Skeletal muscle cell (primary cell): Measurements from ENCODE around the gene PPFIA2.
"Not testable (repeated sequence)": the region's sequence is repeated elsewhere in the genome, so short reads cannot be mapped to it uniquely, and the experiment has no call there.

Experiments used
- DNase-seq: peaks from one replicate; pipeline ENCODE4 v3.0.0-alpha.2; 2010; ENCODE audit warnings: low read depth
- H3K4me3 ChIP-seq: 2 replicates; pipeline ENCODE4 v1.5.1; 2011; ENCODE audit warnings: low read depth, mild to moderate bottlenecking, control low read depth, low read length, moderate library complexity

The PPFIA2 gene

DNA sequence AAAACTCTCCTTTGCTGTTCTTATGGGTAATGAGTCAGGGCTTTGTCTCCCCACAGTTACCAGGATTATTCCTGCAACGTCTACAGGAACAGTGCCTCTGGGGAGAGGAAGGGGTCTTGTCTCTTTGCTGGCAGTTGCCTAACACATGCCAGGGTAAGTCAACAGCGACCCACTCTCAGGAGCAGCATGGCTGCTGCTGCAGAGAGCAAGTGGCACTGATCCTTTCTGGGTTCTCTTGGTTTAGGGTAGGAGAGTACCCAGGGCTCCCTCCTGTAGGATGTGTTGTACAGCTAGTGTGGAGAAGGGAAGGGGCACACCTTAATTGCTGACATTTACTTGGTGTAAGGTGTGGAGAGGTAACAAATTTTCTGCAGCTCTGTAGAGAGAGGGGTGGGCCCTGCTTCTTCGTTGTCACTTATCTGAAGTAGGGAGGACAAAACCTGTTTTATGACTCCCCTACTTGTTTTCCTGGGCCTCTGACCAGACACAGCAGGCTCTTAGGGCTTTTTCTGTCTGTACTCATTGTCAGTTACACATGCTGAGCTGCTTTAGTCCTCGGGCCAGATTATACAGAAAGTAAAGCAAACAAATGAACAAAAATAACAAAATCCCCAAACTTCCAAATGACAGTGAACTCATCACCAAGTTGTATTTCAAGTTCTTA lies 513.1 kb downstream of the PPFIA2 start:
- no peak for DNase-seq
- no peak overlapping the region for H3K4me3 ChIP-seq

DNA sequence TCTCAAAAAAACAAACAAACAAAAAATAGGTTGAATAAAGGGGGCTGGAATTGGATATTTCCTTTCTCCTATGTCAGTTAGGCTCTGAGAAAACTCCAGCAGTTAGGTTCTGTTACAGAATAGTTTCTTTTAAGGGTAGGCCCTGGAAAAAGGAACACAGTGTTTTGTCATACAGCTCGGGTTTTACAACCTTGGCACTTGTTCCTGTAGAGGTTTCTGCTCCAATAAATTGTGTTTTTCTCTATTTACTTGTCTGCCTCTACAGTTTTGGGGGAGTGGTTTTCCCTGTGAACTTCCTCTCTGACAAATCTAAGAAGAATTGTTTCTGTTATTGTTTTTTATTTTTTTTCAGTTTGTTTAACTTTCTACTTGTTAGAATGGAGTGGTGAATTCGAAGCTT lies 513.7 kb downstream of the PPFIA2 start:
- no peak for DNase-seq
- no peak overlapping the region for H3K4me3 ChIP-seq

DNA sequence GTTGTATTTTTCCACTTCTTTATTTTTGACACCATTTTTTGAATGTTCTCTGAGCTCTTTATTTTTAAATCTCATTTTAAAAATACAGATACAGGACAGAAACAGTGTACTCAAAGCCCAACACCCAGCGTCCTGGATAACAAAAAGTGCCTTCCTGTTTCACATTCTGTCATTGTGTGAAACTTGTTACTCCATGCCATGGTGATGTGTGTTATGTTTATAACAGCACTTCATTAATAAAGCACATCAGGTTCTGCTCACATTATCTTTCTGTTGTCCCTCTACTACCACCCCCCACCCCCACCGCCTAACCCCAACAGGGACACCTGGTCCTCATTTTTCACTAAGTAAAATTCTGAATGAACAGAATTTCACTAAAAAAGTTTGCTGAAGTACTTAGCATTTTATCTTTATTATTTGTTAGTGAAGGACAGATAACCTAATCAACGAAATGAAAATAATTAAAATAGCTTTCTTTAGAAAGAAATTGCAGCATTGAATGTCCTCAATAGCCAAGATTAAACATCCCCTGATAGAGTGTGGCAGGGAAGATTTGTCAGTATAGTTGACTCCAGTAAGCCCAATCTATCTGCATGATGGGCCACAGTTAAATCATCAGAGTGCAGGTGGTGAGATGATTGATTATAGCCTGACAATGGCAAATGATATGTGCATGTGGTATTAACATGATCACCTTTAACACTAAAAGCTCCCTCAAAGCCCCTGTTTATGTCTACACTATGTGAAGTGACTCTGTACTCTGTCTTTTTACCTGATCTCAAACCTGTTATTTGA lies 527.4 kb downstream of the PPFIA2 start:
- H3K4me3 ChIP-seq, result no peak overlapping the region
- DNase-seq, result no peak

DNA sequence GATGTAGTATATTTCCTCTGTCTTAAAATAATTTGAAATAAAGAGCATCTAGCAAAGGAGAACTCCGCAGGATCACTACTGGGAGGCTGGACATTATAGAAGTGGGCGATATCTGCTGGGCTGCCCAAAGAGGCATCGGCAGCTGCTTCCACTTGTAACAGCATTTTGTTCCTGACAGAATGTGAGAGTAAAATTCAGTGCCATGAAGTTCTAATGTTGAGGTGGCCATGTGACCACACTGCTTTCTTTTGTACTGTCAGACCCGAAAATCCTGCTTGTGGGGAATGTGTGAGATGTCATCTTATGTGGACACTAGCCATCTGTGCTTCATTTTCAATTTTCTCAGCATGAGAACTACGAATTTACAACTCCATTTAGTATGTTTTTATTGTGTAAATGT lies 529.4 kb downstream of the PPFIA2 start:
- H3K4me3 ChIP-seq, result no peak overlapping the region
- DNase-seq, result no peak

DNA sequence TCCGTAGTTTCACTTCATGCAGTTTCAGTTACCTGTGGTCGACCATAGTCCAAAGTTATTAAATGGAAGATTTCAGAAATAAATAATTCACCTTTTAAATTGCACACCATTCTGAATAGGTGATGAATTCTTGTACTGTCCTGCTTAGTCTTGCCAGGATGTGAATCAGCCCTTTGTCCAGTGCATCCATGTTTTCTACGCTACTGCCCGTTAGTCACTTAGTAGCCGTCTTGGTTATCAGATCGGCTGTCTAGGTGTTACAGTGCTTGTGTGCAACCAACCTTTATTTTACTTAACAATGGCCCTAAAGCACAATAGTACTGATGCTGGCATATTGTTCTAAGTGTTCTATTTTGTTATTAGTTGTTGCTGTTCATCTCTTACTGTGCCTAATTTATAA lies 534.5 kb downstream of the PPFIA2 start:
- no peak overlapping the region for H3K4me3 ChIP-seq
- no peak for DNase-seq

DNA sequence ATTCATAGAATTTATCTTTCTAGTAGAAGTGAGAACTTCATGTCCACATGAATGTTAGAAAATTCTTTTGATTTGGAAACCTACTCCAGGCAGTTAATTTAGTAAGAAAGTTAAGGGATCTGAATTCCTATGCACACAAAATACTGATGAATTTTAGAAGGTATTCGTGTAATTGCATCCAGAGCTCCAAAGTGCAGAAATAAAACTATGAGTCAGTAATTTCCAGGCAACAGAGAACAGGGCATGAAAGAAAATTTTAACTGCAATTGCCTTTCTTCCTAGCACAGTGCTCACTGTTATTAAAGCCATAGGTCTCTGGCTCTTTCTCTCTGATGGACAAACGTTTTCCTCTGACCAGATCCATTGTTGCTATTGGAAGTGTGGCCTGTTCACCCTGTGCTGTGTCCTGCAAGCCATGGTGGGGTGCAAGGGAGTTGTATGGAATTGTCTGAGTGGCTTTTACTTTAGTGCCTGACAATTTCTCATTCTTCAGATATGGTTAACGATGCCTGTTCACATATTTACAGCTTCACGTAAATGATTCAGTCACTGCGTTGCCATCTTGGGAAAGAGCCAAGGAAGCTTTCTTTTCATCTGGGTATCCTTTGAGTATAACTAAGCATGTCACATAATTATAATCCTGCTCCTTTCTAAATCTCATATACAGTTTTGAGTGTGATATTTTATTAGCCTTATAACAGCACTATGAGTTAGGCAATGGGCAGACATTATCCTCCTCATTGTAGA lies 536.1 kb downstream of the PPFIA2 start:
- no peak overlapping the region for H3K4me3 ChIP-seq
- no peak for DNase-seq

DNA sequence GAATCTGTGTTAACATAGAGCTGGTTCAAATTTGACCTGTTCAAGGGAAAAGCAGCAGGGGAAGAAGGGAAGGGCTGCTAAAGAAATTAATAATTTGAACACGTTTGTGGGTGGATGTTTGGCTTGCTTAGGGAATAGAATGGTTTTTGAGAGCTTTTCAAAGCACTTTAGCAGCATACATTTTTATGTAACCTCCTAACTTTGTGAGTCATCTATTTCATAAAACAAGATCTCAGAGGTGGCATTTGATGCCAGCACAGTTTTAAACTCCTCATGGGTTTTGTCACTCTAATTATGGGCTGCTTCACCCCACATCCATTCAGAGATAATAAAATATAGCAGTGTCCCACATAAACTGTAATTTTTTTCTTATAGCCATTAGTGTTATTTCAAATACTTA lies 537.5 kb downstream of the PPFIA2 start:
- DNase-seq, result no peak
- H3K4me3 ChIP-seq, result no peak overlapping the region

DNA sequence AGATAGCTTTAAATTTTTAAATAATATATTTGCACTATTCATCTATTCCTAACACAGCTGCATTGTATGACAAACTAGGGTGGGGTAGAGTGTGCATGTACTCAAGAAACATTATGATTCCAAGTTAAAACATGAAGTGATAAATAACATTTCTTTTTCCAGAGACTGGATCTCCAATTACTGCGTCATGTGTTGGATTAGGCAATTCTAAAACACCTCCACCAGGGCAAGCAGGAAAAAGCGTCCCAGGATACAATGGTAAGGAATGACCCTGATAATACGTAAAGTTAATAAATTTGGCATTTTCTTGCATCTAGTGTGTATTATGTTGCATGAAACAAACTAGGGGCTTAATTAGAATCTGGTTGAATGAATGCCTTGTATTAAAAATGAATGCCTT lies 542.4 kb downstream of the PPFIA2 start:
- H3K4me3 ChIP-seq, result no peak overlapping the region
- DNase-seq, result no peak

DNA sequence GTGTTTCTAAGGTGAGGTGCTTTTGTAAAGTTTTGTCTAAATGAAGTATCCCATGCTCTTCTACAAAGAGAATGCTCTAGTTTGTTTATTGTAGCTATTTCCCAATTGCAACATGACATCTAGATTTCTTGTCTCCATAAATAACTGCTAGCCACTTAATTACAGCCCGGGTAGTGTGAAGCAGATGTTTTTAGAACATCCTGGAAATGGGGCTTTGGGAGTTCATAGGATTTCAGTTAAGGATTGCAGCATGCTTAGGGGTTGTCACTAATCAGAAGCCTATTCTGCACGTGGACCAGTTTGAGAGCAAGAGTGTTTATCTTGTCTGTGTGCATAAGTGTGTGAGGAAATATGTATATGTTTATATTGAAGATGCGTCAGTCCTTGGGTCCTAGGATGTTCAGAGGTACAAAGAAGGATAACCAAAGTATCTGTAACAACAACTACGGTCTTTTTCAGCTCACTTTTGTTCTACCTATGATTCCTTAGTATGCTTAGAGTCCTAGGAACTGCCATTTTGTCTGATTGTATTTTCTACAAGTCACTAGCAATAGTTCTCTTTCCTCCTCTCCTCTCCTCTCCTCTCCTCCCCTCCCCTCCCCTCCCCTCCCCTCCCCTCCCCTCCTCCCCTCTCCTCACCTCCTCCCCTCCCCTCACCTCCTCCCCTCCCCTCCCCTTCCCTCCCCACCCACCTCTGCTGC lies 546.0 kb downstream of the PPFIA2 start:
- no peak for DNase-seq
- no peak overlapping the region for H3K4me3 ChIP-seq

DNA sequence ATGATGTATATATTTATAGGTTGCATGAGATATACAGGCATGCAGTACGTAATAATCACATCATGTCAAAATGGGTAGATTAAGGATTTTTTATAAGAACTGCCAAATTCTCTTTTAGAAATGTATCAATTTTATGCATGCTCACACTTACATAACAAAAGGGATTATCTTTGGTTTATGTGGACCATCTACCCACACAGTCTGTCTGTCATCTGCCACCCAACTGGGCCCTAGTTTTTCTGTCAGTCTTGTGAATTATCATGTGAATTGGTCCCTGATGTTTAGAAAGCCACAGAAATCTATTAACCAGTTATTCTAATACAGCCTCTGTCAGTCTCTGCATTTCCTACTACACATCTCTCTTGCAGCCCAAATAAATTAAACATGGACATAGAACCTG lies 547.8 kb downstream of the PPFIA2 start:
- DNase-seq, result no peak
- H3K4me3 ChIP-seq, result no peak overlapping the region

DNA sequence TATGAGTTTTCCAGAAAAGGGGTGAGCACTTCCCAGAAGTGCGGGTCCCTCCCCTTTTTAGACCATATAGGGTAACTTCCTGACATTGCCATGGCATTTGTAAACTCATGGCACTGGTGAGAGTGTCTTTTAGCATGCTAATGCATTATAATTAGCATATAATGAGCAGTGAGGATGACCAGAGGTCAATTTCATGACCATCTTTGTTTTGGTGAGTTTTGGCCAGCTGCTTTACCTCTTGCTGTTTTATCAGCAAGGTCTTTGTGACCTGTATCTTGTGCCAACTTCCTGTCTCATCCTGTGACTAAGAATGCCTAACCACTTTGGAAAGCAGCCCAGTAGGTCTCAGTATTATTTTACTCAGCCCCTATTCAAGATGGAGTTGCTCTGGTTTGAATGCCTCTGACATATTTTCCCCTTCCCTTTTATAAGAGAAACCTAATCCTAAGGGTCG lies 549.4 kb downstream of the PPFIA2 start:
- H3K4me3 ChIP-seq, result not testable (repeated sequence)
- DNase-seq, result peak; percentile 21

DNA sequence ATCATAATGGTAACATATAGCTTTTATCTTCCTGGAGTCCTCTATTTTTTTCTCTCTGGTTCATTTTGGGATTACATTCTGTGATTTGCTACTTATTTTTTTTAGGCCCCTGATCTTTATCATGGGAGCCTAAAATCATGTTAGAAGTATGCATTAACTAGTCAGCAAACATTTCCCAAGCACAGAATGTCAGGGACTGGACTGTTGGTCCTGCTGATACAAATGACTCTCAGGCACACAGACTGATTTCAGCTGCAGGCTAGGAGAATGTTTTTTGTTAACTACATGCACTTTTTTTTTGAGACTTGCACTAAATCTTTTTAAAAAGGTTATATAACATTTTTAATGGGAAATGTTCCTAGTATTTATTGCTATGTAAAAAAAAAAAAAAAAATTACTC lies 550.1 kb downstream of the PPFIA2 start:
- H3K4me3 ChIP-seq, result no peak overlapping the region
- DNase-seq, result no peak

DNA sequence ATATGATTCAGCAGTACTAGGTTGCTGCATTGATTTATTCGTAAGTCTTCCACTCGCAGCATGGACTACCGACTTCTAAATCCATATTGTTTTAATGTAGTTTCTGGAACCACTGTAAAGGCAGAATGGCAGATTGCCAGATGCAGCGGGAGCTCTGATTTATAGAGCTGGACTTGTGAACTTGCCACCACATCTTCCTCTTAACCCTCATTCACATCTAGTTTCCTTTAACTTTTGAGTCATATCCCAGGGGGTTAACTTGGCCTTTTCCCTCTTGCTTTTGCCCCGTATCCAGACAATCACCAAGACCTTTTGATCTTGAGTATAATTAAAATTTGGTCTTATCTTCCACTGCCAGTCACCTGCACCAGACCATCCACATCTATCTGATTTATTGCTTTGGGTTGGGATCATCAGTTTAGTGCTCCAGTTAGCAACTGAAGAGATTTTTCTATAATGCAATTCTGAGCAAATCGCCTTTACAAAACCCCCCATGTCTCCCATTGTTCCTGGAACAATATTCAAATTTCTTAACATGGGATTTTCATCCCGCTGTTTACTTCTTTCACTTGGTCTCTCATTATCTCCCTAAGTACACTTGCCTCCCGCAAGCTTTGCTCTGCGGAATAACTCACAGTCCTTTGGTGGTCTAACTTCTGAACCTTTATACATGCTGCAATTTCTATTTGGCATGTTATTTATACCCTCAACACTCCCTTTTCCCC lies 550.8 kb downstream of the PPFIA2 start:
- DNase-seq, result peak; percentile 37
- H3K4me3 ChIP-seq, result no peak overlapping the region
